B cell (primary cell): ENCODE measurements around the gene AEBP1. TPM values are rescaled to one million over a fixed set of nuclear protein-coding genes. Genes with fewer than 3 reads are reported as not detected.

Source experiments
- ATAC-seq: fragments of 200-7000 bp; cut with Tn5 transposase; one replicate; pipeline ENCODE4 v1.10.0; 2021; ENCODE audit warnings: low read depth, mild to moderate bottlenecking, moderate number of reproducible peaks, moderate library complexity
- CTCF ChIA-PET: fragments of 350-600 bp; sonication (Branson Sonifier 250); formaldehyde crosslinking; loops from one replicate; lab custom pipeline; 2021; ENCODE audit warnings: antibody characterized with exemption, inconsistent platforms; lab: Charles Lee
- POLR2A ChIA-PET: fragments of 350-600 bp; sonication (Branson Sonifier 250); formaldehyde crosslinking; loops from one replicate; lab custom pipeline; 2021; ENCODE audit warnings: antibody characterized with exemption; lab: Charles Lee
- DNase-seq: peaks from one replicate; pipeline ENCODE4 v3.0.0; 2013
- H2AFZ ChIP-seq: 2 replicates; pipeline ENCODE4 v1.6.1; 2012; ENCODE audit warnings: mild to moderate bottlenecking, low read depth, low read length; ENCODE audit not compliant: insufficient read depth, poor library complexity, severe bottlenecking
- H3K27ac ChIP-seq, 2 donors: 1 replicate in 1 of 2; 2 replicates in 1 of 2; pipeline ENCODE4 v1.5.1; 2012 to 2013; ENCODE audit warnings: low read length in 2 of 2, mild to moderate bottlenecking in 2 of 2, moderate library complexity in 1 of 2
- H3K27me3 ChIP-seq, 4 experiments: fragments of 200-600 bp in 1 of 4; sonication (generic) in 1 of 4; replicated peaks in 1 of 4; 1 replicate in 2 of 4; 2 replicates in 2 of 4; pipeline versions ENCODE4 v1.6.1 to v1.7.0; 2013 to 2016; ENCODE audit warnings: low read length in 3 of 4, mild to moderate bottlenecking in 2 of 4, mixed read lengths in 1 of 4, moderate library complexity in 1 of 4; ENCODE audit not compliant: insufficient read depth in 4 of 4, control insufficient read depth in 3 of 4; ENCODE audit errors: control extremely low read depth in 1 of 4
- H3K36me3 ChIP-seq, 2 experiments: replicated peaks in 1 of 2; 1 replicate in 1 of 2; 2 replicates in 1 of 2; pipeline versions ENCODE4 v1.6.1 to v1.7.1; 2013; ENCODE audit warnings: low read length in 1 of 2; ENCODE audit not compliant: insufficient read depth in 2 of 2, control insufficient read depth in 1 of 2; ENCODE audit errors: control extremely low read depth in 1 of 2, extremely low read depth in 1 of 2
- H3K4me1 ChIP-seq, 2 donors: fragments of 200-600 bp in 1 of 2; sonication (generic) in 1 of 2; 1 replicate in 1 of 2; 2 replicates in 1 of 2; pipeline versions ENCODE4 v1.5.1 to v1.6.1; 2013 to 2017; ENCODE audit warnings: low read length in 2 of 2; ENCODE audit not compliant: control insufficient read depth in 2 of 2, insufficient read depth in 2 of 2
- H3K4me2 ChIP-seq: replicated peaks from 2 replicates; pipeline ENCODE3; 2012; ENCODE audit warnings: mild to moderate bottlenecking, low read depth, low read length; ENCODE audit not compliant: poor library complexity, severe bottlenecking
- H3K4me3 ChIP-seq, 5 experiments: fragments of 200-600 bp in 1 of 5; sonication (generic) in 1 of 5; 1 replicate in 3 of 5; 2 replicates in 2 of 5; pipeline versions ENCODE4 v1.5.1 to v1.7.0; 2011 to 2016; ENCODE audit warnings: low read length in 4 of 5, mild to moderate bottlenecking in 4 of 5, low read depth in 2 of 5, control low read depth in 1 of 5, moderate library complexity in 1 of 5; ENCODE audit not compliant: insufficient read depth in 1 of 5; ENCODE audit errors: control extremely low read depth in 1 of 5, extremely low read depth in 1 of 5
- H3K79me2 ChIP-seq: fragments of 200-600 bp; sonication (generic); one replicate; pipeline ENCODE4 v1.6.0; 2016; ENCODE audit warnings: low read length; ENCODE audit not compliant: control insufficient read depth, insufficient read depth
- H3K9ac ChIP-seq: fragments of 200-600 bp; sonication (generic); 2 replicates; pipeline ENCODE4 v1.6.1; 2017; ENCODE audit warnings: mild to moderate bottlenecking, low read length, moderate library complexity
- H3K9me3 ChIP-seq, 3 donors: one replicate each; pipeline versions ENCODE4 v1.6.1 to v1.7.1; 2013; ENCODE audit warnings: low read length in 2 of 3; ENCODE audit not compliant: control insufficient read depth in 2 of 3, insufficient read depth in 1 of 3; ENCODE audit errors: control extremely low read depth in 1 of 3
- H4K20me1 ChIP-seq: 2 replicates; pipeline ENCODE4 v1.6.0; 2012; ENCODE audit warnings: mild to moderate bottlenecking, low read length; ENCODE audit not compliant: insufficient read depth, control insufficient read depth, poor library complexity, severe bottlenecking
- H3K27ac Mint-ChIP-seq: one replicate; pipeline ENCODE4 v1.8.0; 2021; ENCODE audit warnings: mixed read lengths
- H3K27me3 Mint-ChIP-seq: one replicate; pipeline ENCODE4 v1.8.0; 2021; ENCODE audit warnings: mixed read lengths
- H3K4me1 Mint-ChIP-seq: one replicate; pipeline ENCODE4 v1.8.0; 2021; ENCODE audit warnings: mixed read lengths
- H3K4me3 Mint-ChIP-seq: one replicate; pipeline ENCODE4 v1.8.0; 2021; ENCODE audit warnings: mixed read lengths
- H3K9me3 Mint-ChIP-seq: one replicate; pipeline ENCODE4 v1.8.0; 2022; ENCODE audit warnings: mixed read lengths; ENCODE audit not compliant: insufficient read depth
- CTCF ChIP-seq: fragments of 200-600 bp; IDR thresholded peaks from one replicate; pipeline ENCODE4 v1.8.0; 2022; ENCODE audit warnings: antibody characterized with exemption, mild to moderate bottlenecking
- EZH2 ChIP-seq: IDR thresholded peaks from 2 replicates; pipeline ENCODE4 v1.6.1; 2012; ENCODE audit warnings: borderline replicate concordance, low read depth, mild to moderate bottlenecking, moderate library complexity, low read length; ENCODE audit not compliant: insufficient read depth, poor library complexity, severe bottlenecking
- WGBS: methylation state at CpG from one replicate; pipeline ENCODE4 v1.1.5; 2013; ENCODE audit warnings: missing lambda C conversion rate; ENCODE audit not compliant: insufficient coverage; 5-methylcytosine and 5-hydroxymethylcytosine counted together
- intact Hi-C: fragments of 100-400 bp; cut with micrococcal nuclease; formaldehyde crosslinking; loops from one replicate; pipeline ENCODE4 v1.10.0; 2022
- polyA plus RNA-seq: library from polyadenylated mRNA; depleted of rRNA; stranded (reverse); fragments of >200 nt; gene quantifications from 2 replicates; pipeline ENCODE4 v1.2.3, GENCODE V29; 2012
- total RNA-seq, 2 donors: library from RNA; stranded (reverse); fragments of 120-200 nt in 1 of 2; gene quantifications; 1 replicate in 1 of 2; 2 replicates in 1 of 2; pipeline versions ENCODE4 v1.2.3 to v1.2.4, GENCODE V29; 2013 to 2022

Gene AEBP1
- total and polyA plus RNA-seq, 2 donors (not counting 1 experiment from before 2014, with no cell fraction given) = 20.2 to 36.7 TPM

DNA sequence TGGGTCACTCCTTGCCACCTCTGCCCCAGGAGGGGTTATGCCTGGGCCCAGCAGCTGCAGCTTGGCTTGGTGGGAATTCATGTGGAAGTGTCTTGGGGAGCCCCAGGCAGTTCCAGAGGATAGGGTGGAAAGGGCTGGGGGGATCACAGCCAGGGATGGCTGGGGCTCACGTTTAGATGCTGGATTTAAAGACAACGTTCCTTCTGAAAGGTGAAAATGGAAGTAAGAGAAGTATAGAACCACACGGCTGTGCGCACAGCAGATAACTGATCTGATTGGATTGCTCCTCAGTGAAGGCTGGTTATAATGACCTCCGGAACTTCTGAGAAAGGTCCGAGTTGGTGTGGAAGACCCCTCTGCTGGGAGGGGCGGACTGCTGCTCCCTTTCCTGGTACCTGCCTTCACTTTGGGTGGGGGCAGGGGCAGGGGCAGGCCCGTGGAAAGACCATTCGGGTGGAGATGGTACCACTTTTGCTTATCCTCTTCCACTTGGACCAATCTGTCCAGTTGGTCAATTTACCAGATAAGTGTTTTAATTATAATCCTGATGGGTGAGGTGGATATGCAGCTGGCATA is 44.9 kb downstream of the AEBP1 start:
- Histone ChIP-seq H2AFZ (no peak overlapping the region), H3K9ac (no peak overlapping the region), H3K4me1 (peaks cover 13 to 28% of the 10 kb centered on the region in 2 donors), H3K27me3 (peaks cover 0 to 21% (median 6%) of the 10 kb centered on the region in 4 experiments), H3K79me2 (no peaks in the 10 kb centered on the region), H3K9me3 (no peaks in the 10 kb centered on the region), H3K36me3 (no peaks in the 10 kb centered on the region), H3K27ac (no peak overlapping the region), H3K4me3 (no peak overlapping the region), H4K20me1 (no peaks in the 10 kb centered on the region), H3K4me2 (no peak overlapping the region)
- WGBS = 88% methylated on average over 7 of the region's 9 CpGs
- no peaks in the 10 kb centered on the region for H3K9me3 Mint-ChIP-seq
- no peak overlapping the region for H3K4me3 Mint-ChIP-seq
- ChIA-PET POLR2A (no interaction called here), CTCF (no interaction called here)
- DNase-seq (no peak), ATAC-seq (no peak)
- TF ChIP-seq CTCF = no peak
- no peak for TF ChIP-seq EZH2
- intact Hi-C loops = no loop called here
- no peaks in the 10 kb centered on the region for H3K27me3 Mint-ChIP-seq
- no peak overlapping the region for H3K27ac Mint-ChIP-seq
- peaks cover 17% of the 10 kb centered on the region for H3K4me1 Mint-ChIP-seq

- H3K4me3 ChIP-seq = no peak overlapping the region
- TF ChIP-seq CTCF (no peak), EZH2 (no peak)
- ChIA-PET CTCF (interaction anchor here (1.2 kb wide), 1 partner anchor 41 kb away, joined by 3 read pairs; no protein-coding TSS in a partner anchor), POLR2A (no interaction called here)
- H3K27me3 ChIP-seq = peaks cover 0 to 15% (median 4%) of the 10 kb centered on the region in 4 experiments
- ATAC-seq (no peak), DNase-seq (no peak)
- Mint-ChIP-seq H3K27me3 (no peaks in the 10 kb centered on the region), H3K9me3 (no peaks in the 10 kb centered on the region), H3K4me1 (peaks cover 17% of the 10 kb centered on the region), H3K4me3 (no peak overlapping the region), H3K27ac (no peak overlapping the region)
- no peak overlapping the region for H3K4me2 ChIP-seq
- H3K9ac ChIP-seq = no peak overlapping the region
- peaks cover 13 to 28% of the 10 kb centered on the region in 2 donors for H3K4me1 ChIP-seq
- H3K27ac ChIP-seq = no peak overlapping the region
- no peak overlapping the region for H2AFZ ChIP-seq
- H4K20me1 ChIP-seq = no peaks in the 10 kb centered on the region
- intact Hi-C loops = no loop called here
- H3K79me2 ChIP-seq = no peaks in the 10 kb centered on the region
- 87% methylated on average over 17 of the region's 18 CpGs for WGBS
- H3K36me3 ChIP-seq = no peaks in the 10 kb centered on the region
- H3K9me3 ChIP-seq = no peaks in the 10 kb centered on the region
These were observed 45.7 kb downstream of the AEBP1 start for GRCh38 chr7:44149571-44150465.
